GM18858 (cell line): ENCODE measurements around the gene FCAMR.

Source experiments
- ATAC-seq: cut with Tn5 transposase; IDR thresholded peaks from one replicate; pipeline ENCODE4 v1.9.1; 2021; ENCODE audit not compliant: unreplicated experiment

The FCAMR gene

GRCh38 chr1:206970446-206970845, at the start of gene FCAMR:
Gene FCAMR, minus strand, starts transcription at chr1:206970460. Its CDS starts 335 bp downstream, at chr1:206970125.
- no peak for ATAC-seq

GRCh38 chr1:207019661-207020060, 49.4 kb upstream of the FCAMR start:
- ATAC-seq, result no peak

GRCh38 chr1:207019161-207019560, 48.9 kb upstream of the FCAMR start:
- ATAC-seq, result no peak

GRCh38 chr1:207018707-207019106, 48.4 kb upstream of the FCAMR start:
- no peak for ATAC-seq

GRCh38 chr1:207017615-207018559, 47.6 kb upstream of the FCAMR start:
- ATAC-seq, result no peak

- ATAC-seq, result no peak
Observed at GRCh38 chr1:207015791-207016190, 45.5 kb upstream of the FCAMR start.

- no peak for ATAC-seq
Observed at GRCh38 chr1:207014728-207015127, 44.5 kb upstream of the FCAMR start.

- no peak for ATAC-seq
Observed at GRCh38 chr1:207013321-207014085, 43.2 kb upstream of the FCAMR start.

- no peak for ATAC-seq
Observed at GRCh38 chr1:207010726-207011125, 40.5 kb upstream of the FCAMR start.

- no peak for ATAC-seq
Observed at GRCh38 chr1:207009945-207010344, 39.7 kb upstream of the FCAMR start.

- ATAC-seq, result no peak
Observed at GRCh38 chr1:207009182-207009850, 39.1 kb upstream of the FCAMR start.

- no peak for ATAC-seq
Observed at GRCh38 chr1:207007352-207008033, 37.2 kb upstream of the FCAMR start.

GRCh38 chr1:207006914-207007313, 36.7 kb upstream of the FCAMR start:
- no peak for ATAC-seq

- ATAC-seq, result no peak
Observed at GRCh38 chr1:207006083-207006482, 35.8 kb upstream of the FCAMR start.

GRCh38 chr1:207004931-207005830, 34.9 kb upstream of the FCAMR start:
- no peak for ATAC-seq

GRCh38 chr1:207003210-207003609, 33.0 kb upstream of the FCAMR start:
- no peak for ATAC-seq

GRCh38 chr1:207002724-207003146, 32.5 kb upstream of the FCAMR start:
- no peak for ATAC-seq

GRCh38 chr1:207001492-207002245, 31.4 kb upstream of the FCAMR start:
- no peak for ATAC-seq

- ATAC-seq, result no peak
Observed at GRCh38 chr1:207000651-207001291, 30.5 kb upstream of the FCAMR start.
